Activated T-helper 17 cell treated with anti-CD3 and anti-CD28 coated beads, Interleukin-2, amount 50 U/mL, for 72 hours (primary cell): ENCODE measurements around the gene MKLN1. TPM values are rescaled to one million over a fixed set of nuclear protein-coding genes. Genes with fewer than 3 reads are reported as not detected.
A peak's percentile ranks its signal among the peaks of the same experiment; 100 is the strongest.

ENCODE experiments used
- ATAC-seq: fragments of 150-1000 bp; cut with Tn5 transposase; replicated peaks from 2 replicates; pipeline ENCODE4 v1.10.0; 2021; ENCODE audit warnings: mild to moderate bottlenecking, moderate library complexity
- H3K27ac Mint-ChIP-seq: one replicate; pipeline ENCODE4 v1.8.0; 2022; ENCODE audit warnings: mixed read lengths
- H3K27me3 Mint-ChIP-seq: one replicate; pipeline ENCODE4 v1.8.0; 2022; ENCODE audit warnings: mixed read lengths
- H3K36me3 Mint-ChIP-seq: one replicate; pipeline ENCODE4 v1.8.0; 2022; ENCODE audit warnings: low read depth, mild to moderate bottlenecking, mixed read lengths
- H3K4me1 Mint-ChIP-seq: one replicate; pipeline ENCODE4 v1.8.0; 2022; ENCODE audit warnings: mixed read lengths
- H3K4me3 Mint-ChIP-seq: one replicate; pipeline ENCODE4 v1.8.0; 2022; ENCODE audit warnings: mild to moderate bottlenecking, mixed read lengths
- H3K9me3 Mint-ChIP-seq: one replicate; pipeline ENCODE4 v1.8.0; 2022; ENCODE audit warnings: mixed read lengths
- total RNA-seq, 2 donors: library from RNA; stranded (reverse); gene quantifications; one replicate each; pipeline ENCODE4 v1.2.3, GENCODE V29; 2022

MKLN1 gene
- total RNA-seq, 2 donors from 2014 or later, result 49.5 to 70.1 TPM

GRCh38 chr7:131352032-131352431 is 24.4 kb downstream of the MKLN1 start:
- no peak overlapping the region for H3K4me3 Mint-ChIP-seq
- ATAC-seq, result no peak

GRCh38 chr7:131354390-131354789 is 26.7 kb downstream of the MKLN1 start:
- Mint-ChIP-seq H3K9me3 (no peaks in the 10 kb centered on the region), H3K36me3 (peaks cover 5% of the 10 kb centered on the region), H3K4me3 (no peak overlapping the region), H3K27me3 (no peaks in the 10 kb centered on the region), H3K4me1 (peaks cover 32% of the 10 kb centered on the region), H3K27ac (no peak overlapping the region)
- no peak for ATAC-seq

More at GRCh38 chr7:131352032-131352431, 24.4 kb downstream of the MKLN1 start:
- Mint-ChIP-seq H3K4me1 (peaks cover 25% of the 10 kb centered on the region), H3K27me3 (no peaks in the 10 kb centered on the region), H3K27ac (no peak overlapping the region), H3K9me3 (no peaks in the 10 kb centered on the region), H3K36me3 (peaks cover 5% of the 10 kb centered on the region)

- ATAC-seq, result no peak
- Mint-ChIP-seq H3K9me3 (no peaks in the 10 kb centered on the region), H3K36me3 (no peaks in the 10 kb centered on the region), H3K4me3 (no peak overlapping the region), H3K27me3 (no peaks in the 10 kb centered on the region), H3K27ac (no peak overlapping the region), H3K4me1 (peaks cover 45% of the 10 kb centered on the region)
Measured at GRCh38 chr7:131355917-131356777, 28.5 kb downstream of the MKLN1 start.

GRCh38 chr7:131357282-131357880 is 29.7 kb downstream of the MKLN1 start:
- no peaks in the 10 kb centered on the region for H3K27me3 Mint-ChIP-seq
- ATAC-seq, result no peak
- no peak overlapping the region for H3K27ac Mint-ChIP-seq
- H3K9me3 Mint-ChIP-seq, result no peaks in the 10 kb centered on the region
- no peak overlapping the region for H3K4me3 Mint-ChIP-seq
- H3K4me1 Mint-ChIP-seq, result peaks cover 52% of the 10 kb centered on the region
- H3K36me3 Mint-ChIP-seq, result no peaks in the 10 kb centered on the region

- Mint-ChIP-seq H3K4me1 (peaks cover 43% of the 10 kb centered on the region), H3K36me3 (no peaks in the 10 kb centered on the region), H3K27ac (no peak overlapping the region), H3K4me3 (peak overlapping the region; percentile 8), H3K9me3 (no peaks in the 10 kb centered on the region), H3K27me3 (no peaks in the 10 kb centered on the region)
- ATAC-seq, result no peak
Measured at GRCh38 chr7:131358636-131359035, 31.0 kb downstream of the MKLN1 start.

- no peaks in the 10 kb centered on the region for H3K9me3 Mint-ChIP-seq
- no peaks in the 10 kb centered on the region for H3K36me3 Mint-ChIP-seq
- no peaks in the 10 kb centered on the region for H3K27me3 Mint-ChIP-seq
- no peak for ATAC-seq
- peak overlapping the region; percentile 8 for H3K4me3 Mint-ChIP-seq
- peaks cover 40% of the 10 kb centered on the region for H3K4me1 Mint-ChIP-seq
- H3K27ac Mint-ChIP-seq, result no peak overlapping the region
Measured at GRCh38 chr7:131359136-131359776, 31.6 kb downstream of the MKLN1 start.

GRCh38 chr7:131363719-131364118 is 36.0 kb downstream of the MKLN1 start:
- peaks cover 60% of the 10 kb centered on the region for H3K4me1 Mint-ChIP-seq
- no peaks in the 10 kb centered on the region for H3K27me3 Mint-ChIP-seq
- no peak for ATAC-seq
- H3K4me3 Mint-ChIP-seq, result no peak overlapping the region
- no peaks in the 10 kb centered on the region for H3K36me3 Mint-ChIP-seq
- H3K27ac Mint-ChIP-seq, result no peak overlapping the region
- H3K9me3 Mint-ChIP-seq, result no peaks in the 10 kb centered on the region

GRCh38 chr7:131364767-131365344 is 37.2 kb downstream of the MKLN1 start:
- peak; percentile 72 for ATAC-seq
- Mint-ChIP-seq H3K4me1 (peaks cover 58% of the 10 kb centered on the region), H3K36me3 (no peaks in the 10 kb centered on the region), H3K4me3 (no peak overlapping the region), H3K27me3 (no peaks in the 10 kb centered on the region), H3K9me3 (no peaks in the 10 kb centered on the region), H3K27ac (no peak overlapping the region)

- Mint-ChIP-seq H3K4me1 (peaks cover 54% of the 10 kb centered on the region), H3K4me3 (no peak overlapping the region), H3K27ac (no peak overlapping the region), H3K27me3 (no peaks in the 10 kb centered on the region), H3K9me3 (no peaks in the 10 kb centered on the region), H3K36me3 (no peaks in the 10 kb centered on the region)
- no peak for ATAC-seq
Measured at GRCh38 chr7:131365838-131366237, 38.2 kb downstream of the MKLN1 start.

GRCh38 chr7:131369354-131369753 is 41.7 kb downstream of the MKLN1 start:
- peak; percentile 63 for ATAC-seq
- Mint-ChIP-seq H3K27ac (peak overlapping the region; percentile 63), H3K36me3 (peaks cover 5% of the 10 kb centered on the region), H3K27me3 (no peaks in the 10 kb centered on the region), H3K9me3 (no peaks in the 10 kb centered on the region), H3K4me1 (peaks cover 57% of the 10 kb centered on the region), H3K4me3 (no peak overlapping the region)

GRCh38 chr7:131370523-131370968 is 42.9 kb downstream of the MKLN1 start:
- ATAC-seq, result peak; percentile 47
- H3K4me3 Mint-ChIP-seq, result no peak overlapping the region

GRCh38 chr7:131371411-131371810 is 43.7 kb downstream of the MKLN1 start:
- Mint-ChIP-seq H3K4me1 (peaks cover 41% of the 10 kb centered on the region), H3K27me3 (no peaks in the 10 kb centered on the region), H3K9me3 (no peaks in the 10 kb centered on the region), H3K36me3 (peaks cover 5% of the 10 kb centered on the region), H3K4me3 (no peak overlapping the region), H3K27ac (no peak overlapping the region)
- no peak for ATAC-seq

More at GRCh38 chr7:131370523-131370968, 42.9 kb downstream of the MKLN1 start:
- Mint-ChIP-seq H3K9me3 (no peaks in the 10 kb centered on the region), H3K27ac (peak overlapping the region; percentile 43), H3K4me1 (peaks cover 48% of the 10 kb centered on the region), H3K27me3 (no peaks in the 10 kb centered on the region), H3K36me3 (peaks cover 5% of the 10 kb centered on the region)

- Mint-ChIP-seq H3K36me3 (peaks cover 5% of the 10 kb centered on the region), H3K9me3 (no peaks in the 10 kb centered on the region), H3K4me1 (peaks cover 38% of the 10 kb centered on the region), H3K27me3 (no peaks in the 10 kb centered on the region), H3K27ac (no peak overlapping the region), H3K4me3 (no peak overlapping the region)
- ATAC-seq, result no peak
Measured at GRCh38 chr7:131372554-131372953, 44.9 kb downstream of the MKLN1 start.

- Mint-ChIP-seq H3K9me3 (no peaks in the 10 kb centered on the region), H3K4me3 (no peak overlapping the region), H3K27me3 (no peaks in the 10 kb centered on the region), H3K36me3 (peaks cover 5% of the 10 kb centered on the region), H3K27ac (no peak overlapping the region), H3K4me1 (peaks cover 21% of the 10 kb centered on the region)
- ATAC-seq, result no peak
Measured at GRCh38 chr7:131374821-131375220, 47.1 kb downstream of the MKLN1 start.
